ENCODE measurements around the gene RNASE8. TPM values are rescaled to one million over a fixed set of nuclear protein-coding genes. Genes with fewer than 3 reads are reported as not detected.

RNASE8 gene
- total and polyA plus RNA-seq, 12 donors = not detected

DNA sequence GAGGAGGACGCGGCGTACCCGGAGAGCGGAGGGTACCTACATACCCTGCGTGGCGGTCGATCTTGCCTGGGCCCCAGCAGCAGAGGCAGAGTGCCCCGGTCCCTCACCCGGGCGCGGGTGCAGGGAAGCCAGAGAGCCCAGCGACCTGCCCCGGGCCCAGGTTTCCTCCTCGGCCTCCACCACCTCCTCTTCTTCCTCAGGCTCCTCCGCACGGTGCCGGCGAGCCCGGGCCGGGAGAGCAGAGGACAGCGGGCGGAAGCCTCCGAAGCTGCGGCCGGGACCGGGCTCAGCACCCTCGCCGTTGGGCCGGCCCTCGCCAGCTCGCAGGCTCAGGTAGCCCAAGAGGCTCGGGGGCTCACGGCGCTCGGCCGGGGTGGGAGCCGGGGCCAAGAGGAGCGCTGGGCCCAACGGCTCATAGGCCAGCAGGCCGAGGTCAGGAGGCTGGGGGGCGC is 34.2 kb downstream of the RNASE8 start:
- H3K9me3 ChIP-seq = no peaks in the 10 kb centered on the region
- H3K27me3 ChIP-seq = no peaks in the 10 kb centered on the region
- peak overlapping the region in 2 of 10 donors; percentile 11 to 28 for H3K27ac ChIP-seq
- ATAC-seq = peak in 3 of 8 donors; percentile 0 to 40 (median 6)
- DNase-seq = peak in 1 of 2 donors; percentile 5
- TF ChIP-seq, protein P1, sequence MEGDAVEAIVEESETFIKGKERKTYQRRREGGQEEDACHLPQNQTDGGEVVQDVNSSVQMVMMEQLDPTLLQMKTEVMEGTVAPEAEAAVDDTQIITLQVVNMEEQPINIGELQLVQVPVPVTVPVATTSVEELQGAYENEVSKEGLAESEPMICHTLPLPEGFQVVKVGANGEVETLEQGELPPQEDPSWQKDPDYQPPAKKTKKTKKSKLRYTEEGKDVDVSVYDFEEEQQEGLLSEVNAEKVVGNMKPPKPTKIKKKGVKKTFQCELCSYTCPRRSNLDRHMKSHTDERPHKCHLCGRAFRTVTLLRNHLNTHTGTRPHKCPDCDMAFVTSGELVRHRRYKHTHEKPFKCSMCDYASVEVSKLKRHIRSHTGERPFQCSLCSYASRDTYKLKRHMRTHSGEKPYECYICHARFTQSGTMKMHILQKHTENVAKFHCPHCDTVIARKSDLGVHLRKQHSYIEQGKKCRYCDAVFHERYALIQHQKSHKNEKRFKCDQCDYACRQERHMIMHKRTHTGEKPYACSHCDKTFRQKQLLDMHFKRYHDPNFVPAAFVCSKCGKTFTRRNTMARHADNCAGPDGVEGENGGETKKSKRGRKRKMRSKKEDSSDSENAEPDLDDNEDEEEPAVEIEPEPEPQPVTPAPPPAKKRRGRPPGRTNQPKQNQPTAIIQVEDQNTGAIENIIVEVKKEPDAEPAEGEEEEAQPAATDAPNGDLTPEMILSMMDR (IDR thresholded peaks at IDR 0.05) = no peak
- H3K4me1 ChIP-seq = peaks cover 0 to 35% (median 11%) of the 10 kb centered on the region in 9 donors
- no peak overlapping the region for H3K4me3 ChIP-seq
- 92 to 93% methylated on average over 36 to 42 of the region's 42 CpGs for WGBS, 2 donors
- intact Hi-C loops (cut with DNase I) = loop anchor here (1.0 to 5.0 kb wide), 7 partner anchors 14 to 80 kb away; no protein-coding TSS in a partner anchor
- H3K36me3 ChIP-seq = peaks cover 0 to 63% (median 33%) of the 10 kb centered on the region in 9 donors

DNA sequence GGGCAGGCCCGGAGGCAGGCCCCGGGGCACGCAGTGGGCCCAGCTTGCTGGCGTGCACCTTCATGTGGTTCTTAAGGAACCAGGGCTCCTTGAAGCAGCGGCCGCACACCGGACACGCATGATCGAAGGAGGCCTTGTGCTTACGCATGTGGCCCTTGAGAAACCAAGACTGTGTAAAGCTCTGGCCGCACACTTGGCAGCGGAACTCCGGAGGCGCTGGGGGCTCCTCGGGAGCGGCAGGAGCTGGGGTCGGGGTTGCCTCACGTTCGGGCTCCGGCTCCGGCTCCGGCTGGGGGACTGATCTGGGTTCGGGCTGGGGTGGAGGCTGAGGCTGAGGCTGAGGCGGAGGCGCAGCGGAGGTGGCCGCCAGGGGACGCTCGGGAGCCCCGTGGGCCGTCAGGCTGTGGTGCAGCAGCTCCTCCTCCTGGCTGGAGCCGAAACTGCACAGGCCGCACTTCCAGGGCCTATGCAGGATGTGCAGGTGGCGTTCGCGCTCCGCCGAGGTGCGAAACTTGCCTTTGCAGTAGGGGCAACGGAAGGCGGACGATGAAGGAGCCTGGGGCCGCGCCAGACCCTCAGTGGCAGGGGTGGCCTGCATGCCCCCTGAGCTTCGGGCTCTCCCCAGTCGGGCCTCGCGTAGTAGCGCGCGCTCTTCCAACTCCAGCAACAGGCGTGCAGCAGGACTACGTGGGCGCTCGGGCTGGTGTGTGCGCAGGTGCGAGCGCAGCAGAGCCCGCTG is 34.8 kb downstream of the RNASE8 start:
- TF ChIP-seq, protein P1 (IDR thresholded peaks at IDR 0.05) = peak; percentile 99 to 100 (median 100)
- H3K9me3 ChIP-seq = no peaks in the 10 kb centered on the region
- WGBS, 2 donors = 43 to 49% methylated on average over 56 to 59 of the region's 59 CpGs
- intact Hi-C loops (cut with DNase I) = loop anchor here (1.0 to 5.0 kb wide), 7 partner anchors 14 to 80 kb away; no protein-coding TSS in a partner anchor
- H3K27me3 ChIP-seq = no peaks in the 10 kb centered on the region
- peak overlapping the region in 3 of 10 donors; percentile 11 to 53 (median 28) for H3K27ac ChIP-seq
- peaks cover 0 to 39% (median 17%) of the 10 kb centered on the region in 9 donors for H3K4me1 ChIP-seq
- no peak overlapping the region for H3K4me3 ChIP-seq
- ATAC-seq (peak; percentile 77 to 91 (median 86)), DNase-seq (peak; percentile 80 to 90)
- peaks cover 0 to 57% (median 31%) of the 10 kb centered on the region in 9 donors for H3K36me3 ChIP-seq

DNA sequence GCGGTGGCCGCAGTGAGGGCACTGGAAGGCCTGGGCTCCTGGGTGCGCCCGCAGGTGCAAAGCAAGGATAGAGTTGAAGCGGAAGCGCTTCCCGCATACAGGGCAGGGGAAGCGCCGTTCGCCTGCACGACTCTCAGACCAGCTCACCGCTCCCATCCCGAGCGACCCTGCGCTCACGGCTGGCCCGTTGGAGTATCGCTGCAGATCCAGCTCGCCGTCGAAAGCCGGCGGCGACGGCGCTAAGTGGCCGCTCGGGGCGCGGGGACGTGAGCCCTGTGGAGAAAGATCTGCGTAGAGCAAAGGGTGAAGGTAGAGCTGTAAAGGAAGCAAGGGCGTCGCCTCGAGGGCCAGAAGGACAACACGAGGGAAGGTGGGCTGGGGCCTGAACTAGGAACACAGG is 35.4 kb downstream of the RNASE8 start:
- WGBS, 2 donors = 75 to 76% methylated on average over 36 of the region's 36 CpGs
- DNase-seq (peak in 1 of 2 donors; percentile 4), ATAC-seq (peak in 1 of 8 donors; percentile 3)
- Histone ChIP-seq H3K36me3 (peaks cover 0 to 52% (median 31%) of the 10 kb centered on the region in 9 donors), H3K27me3 (no peaks in the 10 kb centered on the region), H3K4me3 (no peak overlapping the region), H3K9me3 (no peaks in the 10 kb centered on the region), H3K27ac (no peak overlapping the region), H3K4me1 (peaks cover 0 to 44% (median 21%) of the 10 kb centered on the region in 9 donors)
- intact Hi-C loops (cut with DNase I) = loop anchor here (2.0 to 5.0 kb wide), 4 partner anchors 24 to 81 kb away; no protein-coding TSS in a partner anchor
- TF ChIP-seq, protein P1 (IDR thresholded peaks at IDR 0.05) = no peak

DNA sequence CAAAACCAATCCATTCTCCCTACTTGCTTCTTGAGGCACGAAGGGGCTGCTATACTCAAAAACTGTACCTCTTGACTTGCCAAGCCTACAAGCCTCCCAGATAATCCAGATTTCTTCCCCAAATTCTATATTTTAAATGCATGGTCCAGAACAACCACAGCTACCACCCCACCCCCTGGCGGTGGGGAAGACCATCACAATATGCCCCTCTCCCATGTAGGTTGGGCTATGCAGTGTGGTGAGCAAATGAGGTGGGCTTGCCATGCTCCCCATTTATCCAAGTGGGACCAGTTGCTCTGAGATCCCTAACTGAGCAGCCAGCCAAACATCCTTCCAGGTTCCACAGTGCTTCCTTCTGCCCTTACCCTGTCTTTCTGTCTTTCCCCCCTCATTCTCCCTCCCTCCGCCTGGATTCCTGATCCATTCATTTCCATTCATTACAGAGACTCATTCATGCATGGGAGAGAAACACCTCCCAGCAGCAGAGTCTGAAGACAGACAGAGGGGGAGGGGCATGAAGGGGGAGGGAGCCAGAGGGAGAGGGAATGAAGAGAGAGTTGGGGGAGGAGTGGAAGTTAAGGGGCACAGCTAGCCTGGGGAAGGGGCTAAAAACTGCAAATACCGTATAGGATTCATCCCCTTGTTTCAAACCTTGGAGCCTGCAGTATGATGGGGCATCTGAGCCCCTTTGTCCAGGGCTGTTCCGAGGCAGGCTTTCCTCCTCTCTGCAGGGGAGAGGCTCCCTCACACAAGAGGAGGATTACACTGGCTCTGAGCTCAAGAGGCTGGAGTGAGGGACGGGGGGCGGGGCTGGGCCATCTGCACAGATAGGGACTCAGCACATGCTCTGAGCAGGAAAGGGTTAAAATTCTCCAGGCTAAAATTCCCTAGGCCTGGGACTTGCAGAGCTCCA is 36.4 kb downstream of the RNASE8 start:
- H3K4me1 ChIP-seq = peaks cover 0 to 49% (median 21%) of the 10 kb centered on the region in 9 donors
- intact Hi-C loops (cut with DNase I) = loop anchor here (2.0 to 5.0 kb wide), 4 partner anchors 25 to 82 kb away; no protein-coding TSS in a partner anchor
- ATAC-seq (no peak), DNase-seq (no peak)
- TF ChIP-seq, protein P1 (IDR thresholded peaks at IDR 0.05) = no peak
- no peaks in the 10 kb centered on the region for H3K27me3 ChIP-seq
- H3K36me3 ChIP-seq = peaks cover 0 to 42% (median 31%) of the 10 kb centered on the region in 9 donors
- H3K27ac ChIP-seq = no peak overlapping the region
- H3K9me3 ChIP-seq = no peaks in the 10 kb centered on the region
- WGBS, 2 donors = 52 to 56% methylated on average over 7 of the region's 7 CpGs
- no peak overlapping the region for H3K4me3 ChIP-seq
